Omental fat pad (tissue), 4 donors: ENCODE results near the gene SNX22. TPM values are rescaled to one million over a fixed set of nuclear protein-coding genes. Genes with fewer than 3 reads are reported as not detected.

Experiments used
- ATAC-seq: fragments of 150-250 bp; one replicate; pipeline ENCODE4 v1.9.1; 2016; ENCODE audit warnings: mild to moderate bottlenecking, moderate library complexity; ENCODE audit not compliant: low FRiP score
- DNase-seq: peaks from one replicate; pipeline ENCODE4 v3.0.0-alpha.2; 2019; ENCODE audit warnings: low spot score
- CTCF ChIP-seq, 3 donors: fragments of 450-650 bp; IDR thresholded peaks; one replicate each; pipeline ENCODE4 v1.5.1; 2016 to 2017; ENCODE audit warnings: antibody characterized with exemption in 3 of 3, mild to moderate bottlenecking in 3 of 3, moderate library complexity in 2 of 3
- total RNA-seq, 4 donors: library from RNA; depleted of rRNA; stranded (reverse); fragments of >200 nt; gene quantifications; one replicate each; pipeline ENCODE4 v1.1.0, GENCODE V29; 2016

Gene SNX22
- total RNA-seq, 4 donors from 2014 or later = 0.38 to 2.6 (median 1.2) TPM; not detected in 1

DNA sequence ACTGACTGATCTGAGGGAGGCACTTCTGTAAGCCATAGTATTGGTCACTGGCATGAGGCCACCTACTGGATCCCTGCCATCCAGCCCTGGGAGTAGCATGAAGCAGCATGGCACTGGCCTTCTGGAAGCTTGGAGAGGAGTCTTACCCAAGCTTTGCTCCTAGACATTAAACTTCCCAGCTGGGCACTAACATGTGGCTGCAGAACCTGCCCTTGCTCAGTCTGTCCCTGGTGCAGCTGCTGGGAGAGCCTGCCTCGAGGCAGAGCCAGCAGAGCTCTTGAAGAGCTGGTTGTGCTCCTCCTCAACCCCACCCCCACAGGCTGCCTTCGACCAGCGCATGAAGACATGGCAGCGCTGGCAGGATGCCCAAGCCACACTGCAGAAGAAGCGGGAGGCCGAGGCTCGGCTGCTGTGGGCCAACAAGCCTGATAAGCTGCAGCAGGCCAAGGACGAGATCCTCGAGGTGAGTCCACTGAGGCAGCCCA is 17.1 kb upstream of the SNX22 start:
- no peak for TF ChIP-seq CTCF (IDR thresholded peaks at IDR 0.05)
- ATAC-seq = no peak
- no peak for DNase-seq

GRCh38 chr15:64136347-64136746 is 15.2 kb upstream of the SNX22 start:
- ATAC-seq = no peak

GRCh38 chr15:64137226-64137833 is 14.2 kb upstream of the SNX22 start:
- TF ChIP-seq CTCF (IDR thresholded peaks at IDR 0.05) = no peak
- ATAC-seq (no peak), DNase-seq (no peak)

More at GRCh38 chr15:64136347-64136746, 15.2 kb upstream of the SNX22 start:
- no peak for TF ChIP-seq CTCF (IDR thresholded peaks at IDR 0.05)
- DNase-seq = no peak

DNA sequence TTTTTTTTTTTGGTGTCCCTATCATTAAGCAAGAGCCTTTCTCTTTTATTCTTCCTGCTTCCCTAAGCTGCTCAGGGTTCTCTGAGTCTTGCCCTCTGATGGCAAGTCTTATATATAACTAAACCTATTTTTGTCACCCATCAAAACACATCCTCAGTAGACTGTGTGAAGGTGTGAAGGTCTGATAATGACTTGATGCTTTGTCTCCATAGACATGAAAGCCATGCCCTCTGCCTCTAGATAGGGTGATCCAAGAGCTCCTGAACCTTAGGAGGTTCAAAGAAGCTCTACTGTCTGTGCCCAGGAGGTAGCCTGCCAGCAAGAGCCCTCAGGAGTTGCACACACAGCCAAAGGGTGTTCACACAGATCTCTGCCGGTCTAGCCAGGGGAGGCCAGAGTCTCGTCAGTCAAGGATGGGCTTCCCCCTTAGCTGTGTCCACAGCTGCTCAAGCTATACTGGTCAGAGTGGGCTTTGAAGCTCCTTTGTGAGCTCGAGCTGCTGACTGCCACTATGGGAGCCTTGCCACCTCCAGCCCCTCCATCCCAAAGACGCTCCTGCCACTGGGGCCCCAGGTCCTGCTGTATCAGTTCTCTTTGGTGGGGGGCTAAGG is 13.1 kb upstream of the SNX22 start:
- no peak for TF ChIP-seq CTCF (IDR thresholded peaks at IDR 0.05)
- no peak for DNase-seq

GRCh38 chr15:64141798-64142512 is 9.6 kb upstream of the SNX22 start:
- no peak for DNase-seq
- no peak for TF ChIP-seq CTCF (IDR thresholded peaks at IDR 0.05)
- no peak for ATAC-seq

More for the DNA sequence above, 13.1 kb upstream of the SNX22 start:
- no peak for ATAC-seq

GRCh38 chr15:64143276-64143675 is 8.3 kb upstream of the SNX22 start:
- no peak for TF ChIP-seq CTCF (IDR thresholded peaks at IDR 0.05)
- ATAC-seq (no peak), DNase-seq (no peak)
